GM18909 (cell line): Measurements from ENCODE around the gene XXYLT1.
"Not testable (repeated sequence)": the region's sequence is repeated elsewhere in the genome, so short reads cannot be mapped to it uniquely, and the experiment has no call there.

ENCODE experiments used
- ATAC-seq: cut with Tn5 transposase; IDR thresholded peaks from one replicate; pipeline ENCODE4 v1.9.1; 2021; ENCODE audit warnings: mild to moderate bottlenecking; ENCODE audit not compliant: unreplicated experiment, poor library complexity

XXYLT1 gene

DNA sequence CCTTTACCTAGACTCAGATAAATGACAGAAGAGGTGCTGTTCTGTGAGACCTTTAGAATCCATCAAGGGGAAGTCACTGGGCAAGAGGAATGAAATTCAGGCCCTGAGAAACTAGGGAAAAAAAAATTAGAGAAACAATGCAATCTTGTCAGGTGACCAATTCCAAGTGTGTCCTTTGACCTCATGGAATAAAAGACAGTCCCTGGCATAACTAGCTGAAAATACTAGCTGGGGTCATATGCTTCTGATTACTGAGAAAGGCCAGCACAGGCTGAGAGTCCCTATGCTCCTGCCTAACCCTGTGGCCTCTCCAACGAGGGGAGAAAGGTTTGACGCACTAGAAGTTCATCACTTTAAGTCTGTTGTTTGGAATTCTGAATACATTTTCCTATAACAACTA is 167.3 kb downstream of the XXYLT1 start:
- no peak for ATAC-seq

DNA sequence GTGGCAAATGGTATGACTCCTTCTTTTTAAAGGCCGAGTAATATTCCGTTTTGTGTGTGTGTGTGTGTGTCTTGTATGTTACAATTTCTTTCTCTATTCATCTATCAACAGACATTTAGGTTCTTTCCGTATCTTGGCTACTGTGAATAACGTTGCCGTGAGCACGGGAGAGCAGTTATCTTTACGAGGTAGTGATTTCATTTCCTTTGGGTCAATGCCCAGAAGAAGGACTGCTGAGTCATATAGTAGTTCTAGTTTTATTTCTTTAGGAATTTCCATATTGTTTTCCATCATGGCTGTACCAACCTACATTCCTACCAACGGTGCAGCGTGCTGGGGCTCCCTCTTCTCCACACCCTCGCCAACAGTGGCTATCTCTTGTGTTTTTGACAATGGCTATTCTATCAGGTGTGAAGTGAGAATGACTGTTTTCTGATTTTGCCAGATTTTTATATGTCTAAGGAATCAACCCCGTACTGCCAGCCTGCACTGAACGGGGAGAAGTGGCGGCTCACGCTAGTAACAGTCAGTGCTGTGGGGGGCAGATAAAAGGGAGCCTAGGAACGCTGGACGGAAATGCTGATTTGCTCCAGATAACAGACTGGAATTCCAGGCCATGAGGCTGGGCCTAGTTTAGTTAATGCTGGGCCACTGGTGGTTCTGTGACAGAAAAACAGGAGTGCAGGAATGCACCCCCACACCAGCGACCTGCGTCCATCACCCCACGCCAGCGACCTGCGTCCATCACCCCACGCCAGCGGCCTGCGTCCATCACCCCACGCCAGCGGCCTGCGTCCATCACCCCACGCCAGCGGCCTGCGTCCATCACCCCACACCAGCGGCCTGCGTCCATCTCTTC is 168.1 kb downstream of the XXYLT1 start:
- no peak for ATAC-seq

DNA sequence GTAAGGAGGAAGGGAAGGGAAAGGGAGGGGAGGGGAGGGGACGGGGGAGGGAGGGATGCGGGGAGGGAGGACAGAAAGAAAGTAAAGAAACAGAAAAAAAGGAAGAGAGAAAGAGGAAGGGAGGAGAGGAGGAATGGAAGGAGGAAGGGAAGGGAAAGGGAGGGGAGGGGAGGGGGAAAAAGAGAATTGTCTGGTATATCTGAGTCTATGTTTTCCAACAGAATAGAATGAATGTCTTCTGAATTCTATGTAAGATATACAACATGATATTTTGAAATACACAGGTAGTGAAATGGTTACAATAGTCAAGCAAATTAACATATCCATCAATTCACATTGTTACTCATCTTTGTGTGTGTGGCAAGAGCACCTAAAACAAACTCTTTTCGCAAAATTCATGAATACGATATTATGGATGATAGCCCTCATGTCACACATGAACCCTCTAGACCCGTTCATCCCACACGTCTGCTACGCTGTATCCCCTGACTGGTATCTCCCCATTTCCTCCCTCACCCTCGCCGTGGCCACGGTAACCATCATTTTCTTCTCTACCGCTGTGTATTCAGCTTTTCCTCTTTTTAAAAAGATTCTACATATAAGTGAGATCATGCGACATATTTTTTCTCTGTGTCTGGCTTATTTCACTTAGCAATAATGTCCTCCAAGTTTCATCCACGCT is 168.9 kb downstream of the XXYLT1 start:
- no peak for ATAC-seq

DNA sequence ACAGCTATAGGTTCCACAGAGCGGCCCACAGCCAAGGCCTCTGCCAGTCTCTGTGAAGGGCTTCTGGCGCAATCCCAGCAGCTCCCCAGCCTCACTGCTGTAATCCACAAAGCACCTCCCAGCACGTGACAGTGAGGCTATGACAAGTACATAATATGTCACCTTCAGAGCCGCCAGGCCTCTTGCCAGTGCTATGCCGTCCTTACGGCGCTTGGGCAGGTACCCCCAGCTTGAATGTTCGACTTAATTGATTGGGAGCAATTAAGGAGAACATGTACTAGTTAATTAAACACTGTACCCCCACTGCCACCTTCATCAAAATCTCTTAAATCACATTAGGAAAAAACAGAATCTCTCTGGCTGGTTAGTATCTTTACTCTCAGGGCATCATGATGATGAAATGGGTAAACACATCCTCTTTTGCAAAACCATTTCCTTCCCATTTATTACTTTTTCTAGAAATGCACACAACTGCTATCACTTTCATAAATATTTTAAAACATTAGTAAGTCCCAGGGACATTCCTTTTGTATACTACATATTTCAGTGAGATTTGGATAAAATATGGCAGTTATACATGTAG is 169.9 kb downstream of the XXYLT1 start:
- no peak for ATAC-seq

DNA sequence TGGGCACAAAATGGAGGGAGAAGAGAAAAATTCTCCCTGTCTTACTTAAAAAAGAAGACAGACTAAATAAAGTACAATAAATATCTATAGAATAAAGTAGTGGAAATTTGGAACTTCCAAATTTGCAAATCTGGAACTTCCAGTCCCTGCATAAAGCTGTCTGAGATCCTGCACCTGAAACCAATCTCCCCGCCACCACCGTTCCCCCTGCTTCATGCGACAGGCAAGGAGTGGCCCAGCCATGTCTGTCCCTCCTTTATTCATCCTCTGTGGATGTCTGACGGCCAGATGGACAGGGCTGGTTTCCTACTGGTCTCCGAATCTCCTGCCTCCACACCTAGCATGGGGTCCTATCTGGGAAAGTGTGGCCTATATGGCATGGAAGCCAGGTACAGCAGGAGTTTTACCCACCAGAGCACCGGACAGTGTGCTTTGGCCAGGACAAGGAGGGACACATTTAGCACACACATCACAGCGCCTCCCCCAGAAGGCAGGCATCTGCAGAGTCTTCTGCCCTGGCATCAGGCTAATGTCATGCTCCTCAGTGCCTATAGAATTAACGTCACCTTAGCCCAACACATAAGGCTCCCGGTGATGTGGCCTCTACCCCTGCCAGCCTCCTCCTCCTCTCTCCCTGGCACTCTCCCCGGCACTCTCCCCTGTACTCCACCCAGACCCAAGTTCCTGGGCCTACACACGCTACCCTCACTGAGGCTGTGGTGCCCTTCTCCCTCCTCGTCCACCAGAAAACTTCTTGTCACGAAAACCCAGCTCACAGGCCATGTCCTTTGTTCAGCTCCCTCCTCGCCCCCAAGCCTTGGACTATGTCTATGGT is 170.8 kb downstream of the XXYLT1 start:
- no peak for ATAC-seq

DNA sequence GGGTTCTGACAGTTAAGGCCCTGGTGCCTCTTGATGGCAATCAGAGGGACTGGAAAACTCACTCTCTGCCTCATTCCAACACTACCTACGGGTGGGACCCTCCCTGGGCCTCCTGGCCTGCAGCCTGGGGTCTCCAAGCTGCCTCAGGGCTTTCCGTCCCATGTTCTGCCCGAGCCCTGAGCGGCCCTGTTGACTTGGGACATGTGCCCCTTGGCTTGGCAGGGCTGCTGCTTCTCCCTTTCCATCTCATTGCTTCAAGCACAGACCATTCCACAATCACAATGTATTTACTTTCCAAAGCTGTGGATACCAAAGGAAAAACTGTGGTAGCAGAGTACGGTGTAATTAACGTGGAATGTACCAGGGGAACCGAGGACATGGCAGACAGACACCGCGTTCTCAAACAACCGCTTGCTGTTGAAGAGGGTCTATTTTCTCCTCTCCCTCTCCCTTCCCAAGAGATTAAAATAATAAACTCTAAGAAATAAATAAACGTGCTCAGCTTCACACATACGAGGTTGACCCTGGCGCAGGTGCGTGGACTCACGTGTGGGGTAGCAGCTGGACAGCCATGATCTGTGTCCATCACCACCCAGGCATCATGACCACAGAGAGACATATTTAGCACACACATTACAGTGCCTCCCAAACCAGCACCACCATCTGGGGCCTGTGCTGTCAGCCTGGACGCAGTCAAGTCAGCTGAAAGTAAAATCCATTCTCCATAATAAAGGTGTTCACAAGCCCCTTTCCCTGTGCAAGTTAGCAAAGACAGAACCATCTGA is 172.0 kb downstream of the XXYLT1 start:
- no peak for ATAC-seq

DNA sequence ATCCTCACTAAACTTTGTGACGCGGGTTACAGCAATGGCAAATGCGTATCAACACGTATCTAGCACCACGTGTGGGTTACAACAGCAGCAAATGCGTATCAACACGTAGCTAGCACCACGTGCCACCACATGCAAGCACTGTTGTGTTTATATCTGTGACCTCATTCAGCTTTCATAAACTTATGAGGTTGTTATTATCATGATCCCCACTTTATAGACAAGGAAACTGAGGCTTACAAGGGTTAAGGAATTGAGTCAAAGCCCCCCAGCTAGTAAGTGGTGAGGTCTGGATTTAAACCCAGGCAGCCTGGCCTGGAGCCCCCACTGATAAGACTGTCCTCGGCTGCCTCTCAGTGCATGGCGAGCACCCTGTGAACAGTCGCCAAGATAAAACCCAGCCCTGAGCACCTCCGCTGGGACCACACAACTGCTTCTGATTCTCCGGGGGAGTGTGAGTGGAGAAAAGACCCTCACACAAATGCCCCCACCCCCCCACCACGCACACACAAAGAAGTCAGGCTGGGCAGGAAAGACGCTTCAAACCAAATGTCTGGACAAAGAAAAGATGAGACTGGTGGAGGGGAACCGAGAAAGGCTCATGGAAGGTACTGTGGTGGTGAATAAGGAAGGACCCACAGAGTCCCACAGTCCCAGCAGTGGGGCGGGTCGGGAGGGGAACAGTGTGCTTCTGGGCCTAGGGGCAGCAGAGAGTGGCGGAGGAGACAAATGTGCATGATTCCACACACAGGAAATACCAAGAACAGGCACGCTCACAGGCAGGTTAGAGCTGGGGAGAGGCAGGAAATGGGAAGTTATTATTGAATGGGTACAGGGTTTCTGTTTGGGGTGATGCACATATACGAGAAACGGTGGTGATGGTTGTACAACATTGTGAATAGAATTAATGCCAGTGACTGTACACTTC is 173.4 kb downstream of the XXYLT1 start:
- ATAC-seq, result no peak

DNA sequence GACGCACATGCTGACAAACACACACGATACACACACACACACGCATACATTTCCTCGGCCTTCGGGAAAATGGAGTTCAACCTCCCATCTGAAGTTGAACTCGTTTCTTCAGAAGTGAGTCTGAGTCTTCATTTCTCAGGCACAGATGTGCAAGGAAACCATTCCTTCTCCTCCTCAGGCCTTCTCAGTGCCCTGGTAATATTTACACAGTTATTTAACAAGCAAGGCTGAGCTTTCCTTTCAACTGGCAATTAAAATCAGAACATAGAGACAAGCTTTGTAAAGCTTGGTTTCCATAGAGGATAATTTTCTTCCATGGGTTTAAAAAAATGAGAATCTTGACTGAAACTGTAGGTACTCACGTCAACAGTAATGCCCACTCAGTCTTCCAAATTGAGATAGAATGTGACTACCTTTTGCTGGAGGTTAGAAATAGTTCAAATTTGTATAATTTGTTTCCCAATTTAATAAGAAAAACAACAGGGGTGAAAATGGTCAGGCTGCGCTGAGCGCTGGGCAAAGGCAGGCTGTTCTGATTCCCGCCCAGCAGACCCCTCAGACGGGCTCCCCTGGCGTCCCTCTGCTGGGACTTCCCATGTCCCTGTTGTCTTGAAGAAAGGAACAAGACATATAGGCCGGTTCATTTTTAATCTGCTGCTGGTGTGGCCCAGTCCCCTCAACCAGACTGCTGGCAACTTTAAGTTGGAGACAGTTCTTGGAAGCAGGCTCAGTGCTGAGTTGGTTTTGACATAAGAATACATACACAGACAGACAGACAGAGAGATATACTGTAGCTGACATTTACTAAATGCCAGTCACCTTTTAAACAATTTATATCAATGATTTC is 174.3 kb downstream of the XXYLT1 start:
- ATAC-seq, result no peak

DNA sequence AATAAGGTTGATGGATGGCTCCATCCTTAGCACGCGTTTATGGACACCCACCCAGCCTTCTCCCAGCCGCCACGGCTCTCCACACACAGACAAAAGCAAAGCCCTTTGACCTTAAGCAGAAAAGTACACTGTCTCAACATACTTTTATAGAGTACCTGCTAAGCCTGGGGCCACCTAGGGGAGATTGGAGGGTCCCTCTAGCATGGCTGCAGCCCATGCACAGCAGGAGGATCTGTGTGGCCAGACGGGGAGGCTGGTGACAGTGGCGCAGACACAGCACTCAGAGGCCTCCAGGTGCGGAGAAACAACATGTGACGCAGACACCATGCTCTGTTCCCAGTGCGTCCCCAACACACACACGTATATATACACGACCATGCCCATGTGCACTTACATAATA is 174.9 kb downstream of the XXYLT1 start:
- ATAC-seq, result no peak

DNA sequence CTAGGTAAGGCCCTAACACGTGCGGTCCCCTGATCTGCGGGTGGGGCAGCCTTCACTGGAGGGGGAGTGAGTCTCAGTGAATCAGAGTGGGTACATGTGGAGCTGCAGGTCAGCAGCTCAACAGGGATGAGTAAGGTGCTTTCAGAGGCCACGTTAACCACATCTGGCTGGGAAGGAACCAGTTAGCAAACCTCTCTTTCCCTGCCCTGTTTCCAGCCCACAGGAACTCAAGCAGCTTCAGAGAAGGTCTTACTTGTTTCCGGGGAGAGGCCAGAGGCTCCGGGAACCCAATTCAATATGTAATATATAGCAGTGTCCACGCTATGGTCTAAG is 175.3 kb downstream of the XXYLT1 start:
- ATAC-seq, result peak; percentile 4

DNA sequence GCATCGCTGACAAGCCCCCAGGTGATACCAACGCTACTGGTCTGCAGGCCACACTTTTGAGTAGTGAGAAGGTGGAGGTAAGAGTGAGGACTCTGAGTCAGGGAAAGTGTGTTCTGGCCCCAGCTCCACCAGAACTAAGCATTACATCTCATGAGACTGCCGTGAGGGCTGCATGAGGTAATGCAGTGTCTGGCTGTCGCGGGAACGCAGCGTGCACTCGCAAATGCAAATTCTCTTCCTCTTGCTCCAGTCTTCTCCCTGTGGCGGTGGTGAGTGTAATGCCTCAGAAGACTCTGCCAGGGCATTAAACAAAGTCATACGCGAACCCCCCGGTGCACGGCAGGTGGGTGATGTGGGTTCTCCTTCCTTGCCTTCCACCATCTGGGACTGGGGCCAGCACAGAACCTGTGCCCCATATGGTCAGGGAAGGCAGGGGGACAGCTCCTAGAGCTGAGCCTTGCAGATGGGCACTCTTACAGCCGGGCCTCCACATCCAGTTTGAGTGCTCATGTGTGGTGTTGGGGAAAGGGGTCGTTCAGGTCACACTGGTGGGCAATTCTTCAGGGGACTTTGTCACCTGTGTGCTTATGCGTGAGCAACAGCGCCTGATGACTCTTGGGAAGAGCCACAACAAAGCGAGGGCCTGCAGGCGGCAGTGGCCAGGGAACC is 175.8 kb downstream of the XXYLT1 start:
- ATAC-seq, result peak; percentile 64

DNA sequence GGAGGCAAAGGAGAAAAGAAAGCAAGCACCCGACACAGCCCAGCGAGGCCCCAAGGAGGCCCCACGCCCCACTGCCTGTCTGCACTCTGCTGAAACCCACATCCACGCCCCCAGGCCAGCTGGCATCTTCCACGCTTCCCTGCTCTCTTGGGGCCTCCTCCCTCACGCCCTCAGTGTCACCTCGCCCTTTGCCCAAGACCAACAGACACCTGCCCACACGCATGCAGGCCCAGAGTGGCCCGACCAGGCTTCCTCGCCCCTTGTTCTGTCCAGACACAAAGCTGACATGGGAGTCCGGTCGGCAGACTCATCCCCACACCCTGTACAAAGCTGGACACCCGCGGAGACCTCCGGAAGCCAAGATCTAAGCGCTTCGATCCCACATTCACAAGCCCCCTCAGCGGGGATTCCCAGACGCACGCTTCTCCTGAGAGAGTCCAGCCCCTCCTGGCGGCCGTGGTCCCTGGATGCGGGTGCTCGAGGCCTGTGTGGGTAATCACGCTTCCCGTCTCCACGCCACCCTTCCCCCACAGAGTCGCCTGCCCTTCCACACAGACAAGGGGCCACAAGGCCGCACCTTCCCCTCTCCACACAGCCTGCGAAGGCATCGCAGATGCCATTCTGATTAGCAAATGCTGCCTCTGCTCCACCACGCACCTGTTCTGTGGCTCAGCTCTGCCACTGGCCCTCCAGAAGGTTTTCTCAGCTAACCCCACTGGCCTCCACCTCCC is 176.6 kb downstream of the XXYLT1 start:
- ATAC-seq, result peak; percentile 89

DNA sequence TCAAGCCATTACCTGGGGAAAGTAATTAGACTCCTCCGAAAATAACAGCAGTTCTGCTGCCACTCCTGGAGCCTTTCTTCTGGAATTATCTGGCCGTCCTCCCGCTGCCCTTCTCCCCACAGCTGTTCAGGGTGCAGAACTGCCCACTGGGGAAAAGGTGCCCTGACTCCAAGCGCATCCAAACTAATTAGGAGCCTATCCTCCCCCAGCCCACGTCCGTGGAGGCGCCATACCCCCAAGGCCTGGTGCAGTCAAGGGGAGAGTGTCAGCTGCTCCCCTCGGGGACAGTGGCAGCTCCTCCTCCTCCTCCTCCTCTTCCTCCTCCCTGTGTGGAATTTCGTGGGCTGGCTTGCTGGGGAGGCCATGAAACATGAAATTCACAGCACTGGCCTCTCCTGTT is 177.2 kb downstream of the XXYLT1 start:
- ATAC-seq, result peak; percentile 14

DNA sequence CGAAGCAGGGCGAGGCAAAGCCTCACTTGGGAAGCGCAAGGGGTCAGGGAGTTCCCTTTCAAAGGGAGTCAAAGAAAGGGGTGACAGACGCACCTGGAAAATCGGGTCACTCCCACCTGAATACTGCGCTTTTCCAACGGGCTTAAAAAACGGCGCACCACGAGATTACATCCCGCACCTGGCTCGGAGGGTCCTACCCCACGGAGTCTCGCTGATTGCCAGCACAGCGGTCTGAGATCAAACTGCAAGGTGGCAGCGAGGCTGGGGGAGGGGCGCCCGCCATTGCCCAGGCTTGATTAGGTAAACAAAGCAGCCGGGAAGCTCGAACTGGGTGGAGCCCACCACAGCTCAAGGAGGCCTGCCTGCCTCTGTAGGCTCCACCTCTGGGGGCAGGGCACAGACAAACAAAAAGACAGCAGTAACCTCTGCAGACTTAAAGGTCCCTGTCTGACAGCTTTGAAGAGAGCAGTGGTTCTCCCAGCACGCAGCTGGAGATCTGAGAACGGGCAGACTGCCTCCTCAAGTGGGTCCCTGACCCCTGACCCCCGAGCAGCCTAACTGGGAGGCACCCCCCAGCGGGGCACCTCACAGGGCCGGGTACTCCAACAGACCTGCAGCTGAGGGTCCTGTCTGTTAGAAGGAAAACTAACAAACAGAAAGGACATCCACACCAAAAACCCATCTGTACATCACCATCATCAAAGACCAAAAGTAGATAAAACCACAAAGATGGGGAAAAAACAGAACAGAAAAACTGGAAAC is 182.9 kb downstream of the XXYLT1 start:
- ATAC-seq, result not testable (repeated sequence)

DNA sequence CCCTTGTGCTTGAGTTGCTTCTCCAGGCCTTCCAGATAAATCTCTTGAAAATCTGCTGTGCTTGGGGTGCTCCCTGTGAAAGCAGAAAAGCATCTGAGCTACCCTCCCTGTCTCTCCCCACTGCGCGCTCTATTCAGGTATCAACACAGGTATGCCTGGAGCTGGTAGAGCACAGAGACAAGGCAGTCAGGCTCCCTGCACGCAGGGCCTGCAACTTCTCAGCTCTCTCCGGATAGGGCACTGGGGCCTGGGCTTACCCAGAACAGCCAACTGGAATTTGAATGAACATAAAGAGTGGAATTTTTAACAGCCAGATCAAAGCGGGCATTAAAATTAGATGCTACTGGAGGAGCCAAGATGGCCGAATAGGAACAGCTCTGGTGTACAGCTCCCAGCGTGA is 183.6 kb downstream of the XXYLT1 start:
- ATAC-seq, result no peak

DNA sequence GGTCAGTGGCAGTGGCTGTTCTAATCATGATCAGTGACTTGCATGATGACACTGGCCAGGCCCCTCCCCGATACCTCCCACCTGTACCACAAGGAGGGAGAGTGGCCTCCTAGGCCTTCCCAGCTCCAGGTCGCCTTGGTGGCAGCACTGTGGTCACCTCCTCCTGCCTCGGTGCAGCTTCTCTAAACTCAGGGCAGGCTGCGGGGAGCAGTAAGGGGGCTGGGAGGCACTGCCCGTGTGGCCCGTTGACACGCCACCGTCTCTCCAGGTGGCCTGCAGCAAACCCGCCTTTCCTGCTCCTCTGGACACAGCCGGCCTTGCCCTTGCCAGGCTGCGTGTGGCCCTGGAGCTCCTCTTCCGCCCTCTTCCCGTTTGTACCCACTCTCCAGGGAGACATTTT is 184.1 kb downstream of the XXYLT1 start:
- no peak for ATAC-seq
